HCT116 (cell line): ENCODE measurements around the gene TOX2. TPM values are rescaled to one million over a fixed set of nuclear protein-coding genes. Genes with fewer than 3 reads are reported as not detected.
A peak's percentile ranks its signal among the peaks of the same experiment; 100 is the strongest.

ENCODE experiments used
- ATAC-seq: fragments of 200-7000 bp; cut with Tn5 transposase; 2 replicates; pipeline ENCODE4 v1.9.1; 2020; ENCODE audit warnings: mild to moderate bottlenecking, moderate library complexity
- BruUV-seq: library from RNA; stranded (reverse); fragments of 400-500 nt; replicated peaks from 2 replicates; lab custom pipeline; 2021; lab: Mats Ljungman, UMichigan
- CTCF ChIA-PET: fragments of 300-600 bp; sonication (Branson Sonifier 250); formaldehyde crosslinking; loops from one replicate; lab custom pipeline; 2021; ENCODE audit warnings: antibody characterized with exemption; lab: Charles Lee
- POLR2A ChIA-PET: fragments of 300-600, 350-600 bp; sonication (Branson Sonifier 250); formaldehyde crosslinking; loops from one replicate; lab custom pipeline; 2021; ENCODE audit warnings: antibody characterized with exemption; lab: Charles Lee
- RAD21 ChIA-PET, 2 experiments: fragments of 300-600 bp; sonication (Branson Sonifier 250); formaldehyde crosslinking; loops; one replicate each; lab custom pipeline; 2023; ENCODE audit warnings: low total read pairs in 2 of 2; ENCODE audit not compliant: uncharacterized antibody in 2 of 2, unreplicated experiment in 2 of 2, low non-redundant PET in 1 of 2; lab: Charles Lee
- DNase-seq: peaks from one replicate; pipeline ENCODE4 v3.0.0-alpha.2; 2010; ENCODE audit warnings: low read depth, low spot score
- H2AFZ ChIP-seq: fragments of 200-600 bp; shearing (Covaris generic), sonication (generic); 2 replicates; pipeline ENCODE4 v1.6.1; 2017; ENCODE audit warnings: low read depth, mixed run types, mixed read lengths, antibody characterized with exemption, low read length; ENCODE audit not compliant: poor library complexity, severe bottlenecking
- H3K27ac ChIP-seq: 2 replicates; pipeline ENCODE4 v1.5.1; 2012; ENCODE audit warnings: low read depth, low read length
- H3K27me3 ChIP-seq: fragments of 200-600 bp; sonication (generic); 2 replicates; pipeline ENCODE4 v1.6.1; 2016; ENCODE audit warnings: mixed run types, low read length, mixed read lengths; ENCODE audit not compliant: insufficient read depth
- H3K36me3 ChIP-seq, 2 experiments: fragments of 200-500 bp in 1 of 2; fragments of 200-600 bp in 1 of 2; sonication (Bioruptor generic) in 1 of 2; sonication (generic) in 1 of 2; 2 replicates each; pipeline versions ENCODE4 v1.5.1 to v1.6.1; 2014 to 2016; ENCODE audit warnings: low read length in 2 of 2, inconsistent platforms in 1 of 2, mixed read lengths in 1 of 2, mixed run types in 1 of 2; ENCODE audit not compliant: insufficient read depth in 2 of 2, control insufficient read depth in 1 of 2
- H3K4me1 ChIP-seq, 2 experiments: fragments of 200-600 bp in 1 of 2; sonication (generic) in 1 of 2; 2 replicates each; pipeline versions ENCODE4 v1.5.1 to v1.6.1; 2012 to 2017; ENCODE audit warnings: low read length in 2 of 2, inconsistent platforms in 1 of 2, mild to moderate bottlenecking in 1 of 2, mixed read lengths in 1 of 2, mixed run types in 1 of 2, moderate library complexity in 1 of 2; ENCODE audit not compliant: insufficient read depth in 2 of 2, control insufficient read depth in 1 of 2
- H3K4me2 ChIP-seq: fragments of 200-600 bp; sonication (generic); 2 replicates; pipeline ENCODE4 v1.6.1; 2017; ENCODE audit warnings: mixed run types, low read length, mixed read lengths
- H3K4me3 ChIP-seq, 2 experiments: fragments of 200-600 bp in 1 of 2; sonication (generic) in 1 of 2; replicated peaks in 1 of 2; 2 replicates each; pipeline ENCODE4 v1.5.1; 2011 to 2016; ENCODE audit warnings: low read length in 2 of 2, control low read depth in 1 of 2, low read depth in 1 of 2, mild to moderate bottlenecking in 1 of 2, mixed read lengths in 1 of 2, mixed run types in 1 of 2
- H3K79me2 ChIP-seq: fragments of 200-600 bp; sonication (generic); 2 replicates; pipeline ENCODE4 v1.6.1; 2017; ENCODE audit warnings: mild to moderate bottlenecking, mixed run types, low read length, moderate library complexity, mixed read lengths; ENCODE audit not compliant: insufficient read depth
- H3K9ac ChIP-seq: fragments of 200-600 bp; sonication (generic); 2 replicates; pipeline ENCODE4 v1.6.1; 2016; ENCODE audit warnings: low read length, mixed read lengths
- H3K9me2 ChIP-seq: fragments of 200-600 bp; sonication (generic), shearing (Covaris generic); 2 replicates; pipeline ENCODE4 v1.6.1; 2017; ENCODE audit warnings: mixed run types, mild to moderate bottlenecking, moderate library complexity; ENCODE audit not compliant: insufficient read depth
- H3K9me3 ChIP-seq, 2 experiments: fragments of 200-500 bp in 1 of 2; fragments of 200-600 bp in 1 of 2; sonication (Bioruptor generic) in 1 of 2; sonication (generic) in 1 of 2; 2 replicates each; pipeline ENCODE4 v1.6.1; 2014 to 2017; ENCODE audit warnings: low read length in 2 of 2, mixed read lengths in 2 of 2, inconsistent platforms in 1 of 2, low read depth in 1 of 2, mild to moderate bottlenecking in 1 of 2, mixed run types in 1 of 2, moderate library complexity in 1 of 2; ENCODE audit not compliant: control insufficient read depth in 1 of 2, insufficient read depth in 1 of 2
- H4K20me1 ChIP-seq: fragments of 200-600 bp; sonication (generic), shearing (Covaris generic); 2 replicates; pipeline ENCODE4 v1.6.1; 2017; ENCODE audit warnings: mixed run types, mild to moderate bottlenecking, moderate library complexity; ENCODE audit not compliant: insufficient read depth
- ATF3 ChIP-seq: IDR thresholded peaks from 2 replicates; pipeline ENCODE4 v1.6.1; 2012
- SIN3A ChIP-seq: IDR thresholded peaks from 2 replicates; pipeline ENCODE4 v1.6.1; 2012; ENCODE audit warnings: low read depth
- intact Hi-C: fragments of 100-400 bp; cut with micrococcal nuclease; formaldehyde crosslinking; loops from 2 replicates; pipeline ENCODE4 v1.10.0; 2022
- total RNA-seq: library from RNA; stranded (reverse); gene quantifications from one replicate; pipeline ENCODE4 v1.2.1, GENCODE V29; 2021; ENCODE audit not compliant: unreplicated experiment
- TF ChIP-seq, protein P1 (sequence below): IDR thresholded peaks from 2 replicates; pipeline ENCODE4 v1.6.1; 2012
- TF ChIP-seq, protein P2 (sequence below): IDR thresholded peaks from 2 replicates; pipeline ENCODE4 v1.6.1; 2012; ENCODE audit warnings: low read depth

Gene TOX2
- total RNA-seq, 1 experiment from 2014 or later: 39.6 TPM

DNA sequence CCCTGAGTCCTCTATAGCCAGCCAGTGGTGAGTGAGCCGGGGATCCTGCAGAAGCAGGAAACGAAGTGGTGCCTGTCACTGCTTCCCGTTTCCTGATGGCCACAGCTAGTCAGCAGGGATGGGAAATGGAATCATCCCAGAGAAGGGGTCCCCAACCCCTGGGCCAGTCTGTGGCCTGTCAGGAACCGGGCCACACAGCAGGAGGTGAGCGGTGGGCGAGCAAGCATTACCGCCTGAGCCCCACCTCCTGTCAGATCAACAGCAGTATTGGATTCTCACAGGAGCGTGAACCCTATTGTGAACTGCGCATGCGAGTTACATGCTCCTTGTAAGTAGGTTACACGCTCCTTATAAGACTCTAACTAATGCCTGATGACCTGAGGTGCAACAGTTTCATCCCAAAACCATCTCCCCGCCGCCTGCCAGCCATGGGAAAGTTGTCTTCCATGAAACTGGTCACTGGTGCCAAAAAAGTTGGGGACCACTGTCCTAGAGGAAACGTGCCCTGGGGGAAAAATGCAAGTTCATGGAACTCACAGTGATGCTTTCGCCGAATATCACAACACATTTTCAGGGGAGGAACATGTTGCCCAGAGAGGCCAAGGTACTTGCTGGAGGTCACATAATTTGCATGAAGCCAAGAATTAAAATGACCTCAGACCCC lies 158.5 kb downstream of the TOX2 start:
- no peak for ATAC-seq
- no peak overlapping the region for H3K4me2 ChIP-seq
- no peak for DNase-seq
- no peaks in the 10 kb centered on the region for H3K9me3 ChIP-seq
- H3K27me3 ChIP-seq: no peaks in the 10 kb centered on the region
- H3K4me3 ChIP-seq: no peak overlapping the region
- H4K20me1 ChIP-seq: no peaks in the 10 kb centered on the region
- TF ChIP-seq, protein P1, sequence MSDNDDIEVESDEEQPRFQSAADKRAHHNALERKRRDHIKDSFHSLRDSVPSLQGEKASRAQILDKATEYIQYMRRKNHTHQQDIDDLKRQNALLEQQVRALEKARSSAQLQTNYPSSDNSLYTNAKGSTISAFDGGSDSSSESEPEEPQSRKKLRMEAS: no peak
- TF ChIP-seq ATF3 (no peak), SIN3A (no peak)
- H3K36me3 ChIP-seq: no peaks in the 10 kb centered on the region
- intact Hi-C loops: no loop called here
- no peaks in the 10 kb centered on the region for H3K79me2 ChIP-seq
- RAD21 ChIA-PET: no interaction called here
- no peak overlapping the region for H3K9ac ChIP-seq
- POLR2A ChIA-PET: no interaction called here
- peaks cover 0 to 15% of the 10 kb centered on the region in 2 experiments; a peak in 2 of 4 replicates for H3K4me1 ChIP-seq
- no peak overlapping the region for H3K27ac ChIP-seq
- no TSS peak for BruUV-seq
- CTCF ChIA-PET: interaction anchor here (1.2 kb wide), 1 partner anchor 7 kb away, joined by 6 read pairs; no protein-coding TSS in a partner anchor
- H3K9me2 ChIP-seq: no peaks in the 10 kb centered on the region
- H2AFZ ChIP-seq: no peak overlapping the region

DNA sequence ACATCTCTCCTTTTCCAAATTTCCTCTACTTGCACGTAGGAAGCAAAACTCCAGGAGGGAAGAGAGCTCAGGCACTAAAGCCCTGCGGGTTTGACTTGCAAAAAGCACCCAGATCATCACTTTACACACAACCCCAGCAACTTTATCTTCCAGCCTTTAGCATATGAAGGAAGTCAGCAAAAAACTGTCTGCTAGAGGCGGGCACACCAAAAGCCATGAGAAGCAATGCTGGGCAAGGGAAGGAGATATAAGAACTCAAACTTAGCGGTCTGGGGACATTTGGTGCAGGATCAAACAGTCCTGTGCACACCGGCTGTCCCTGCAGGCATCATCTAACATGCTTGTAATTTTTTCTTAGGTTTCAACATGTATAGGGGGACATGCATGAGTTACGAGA lies 159.0 kb downstream of the TOX2 start:
- H4K20me1 ChIP-seq: no peaks in the 10 kb centered on the region
- TF ChIP-seq, protein P2, sequence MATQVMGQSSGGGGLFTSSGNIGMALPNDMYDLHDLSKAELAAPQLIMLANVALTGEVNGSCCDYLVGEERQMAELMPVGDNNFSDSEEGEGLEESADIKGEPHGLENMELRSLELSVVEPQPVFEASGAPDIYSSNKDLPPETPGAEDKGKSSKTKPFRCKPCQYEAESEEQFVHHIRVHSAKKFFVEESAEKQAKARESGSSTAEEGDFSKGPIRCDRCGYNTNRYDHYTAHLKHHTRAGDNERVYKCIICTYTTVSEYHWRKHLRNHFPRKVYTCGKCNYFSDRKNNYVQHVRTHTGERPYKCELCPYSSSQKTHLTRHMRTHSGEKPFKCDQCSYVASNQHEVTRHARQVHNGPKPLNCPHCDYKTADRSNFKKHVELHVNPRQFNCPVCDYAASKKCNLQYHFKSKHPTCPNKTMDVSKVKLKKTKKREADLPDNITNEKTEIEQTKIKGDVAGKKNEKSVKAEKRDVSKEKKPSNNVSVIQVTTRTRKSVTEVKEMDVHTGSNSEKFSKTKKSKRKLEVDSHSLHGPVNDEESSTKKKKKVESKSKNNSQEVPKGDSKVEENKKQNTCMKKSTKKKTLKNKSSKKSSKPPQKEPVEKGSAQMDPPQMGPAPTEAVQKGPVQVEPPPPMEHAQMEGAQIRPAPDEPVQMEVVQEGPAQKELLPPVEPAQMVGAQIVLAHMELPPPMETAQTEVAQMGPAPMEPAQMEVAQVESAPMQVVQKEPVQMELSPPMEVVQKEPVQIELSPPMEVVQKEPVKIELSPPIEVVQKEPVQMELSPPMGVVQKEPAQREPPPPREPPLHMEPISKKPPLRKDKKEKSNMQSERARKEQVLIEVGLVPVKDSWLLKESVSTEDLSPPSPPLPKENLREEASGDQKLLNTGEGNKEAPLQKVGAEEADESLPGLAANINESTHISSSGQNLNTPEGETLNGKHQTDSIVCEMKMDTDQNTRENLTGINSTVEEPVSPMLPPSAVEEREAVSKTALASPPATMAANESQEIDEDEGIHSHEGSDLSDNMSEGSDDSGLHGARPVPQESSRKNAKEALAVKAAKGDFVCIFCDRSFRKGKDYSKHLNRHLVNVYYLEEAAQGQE: no peak
- no peak overlapping the region for H3K4me3 ChIP-seq
- ChIA-PET POLR2A (no interaction called here), RAD21 (no interaction called here), CTCF (no interaction called here)
- intact Hi-C loops: no loop called here
- ATAC-seq: no peak
- no peaks in the 10 kb centered on the region for H3K79me2 ChIP-seq
- no peak for DNase-seq
- H3K27me3 ChIP-seq: no peaks in the 10 kb centered on the region
- H3K9ac ChIP-seq: no peak overlapping the region
- no peaks in the 10 kb centered on the region for H3K9me2 ChIP-seq
- no peak overlapping the region for H2AFZ ChIP-seq
- H3K36me3 ChIP-seq: no peaks in the 10 kb centered on the region
- H3K4me2 ChIP-seq: peak overlapping the region; percentile 52
- no peaks in the 10 kb centered on the region for H3K9me3 ChIP-seq
- no peak overlapping the region for H3K27ac ChIP-seq
- BruUV-seq: no TSS peak
- H3K4me1 ChIP-seq: peaks cover 0 to 15% of the 10 kb centered on the region in 2 experiments; a peak in 2 of 4 replicates
